Fibroblast of lung (primary cell): ENCODE measurements around the gene INTS2. TPM values are rescaled to one million over a fixed set of nuclear protein-coding genes. Genes with fewer than 3 reads are reported as not detected.

Experiments used
- DNase-seq, 2 donors: peaks; one replicate each; pipeline versions ENCODE4 v3.0.0 to v3.0.0-alpha.2; 2010; ENCODE audit warnings: low read depth in 2 of 2
- H2AFZ ChIP-seq: 2 replicates; pipeline ENCODE4 v1.5.1; 2012; ENCODE audit warnings: low read length, control low read depth, inconsistent platforms
- H3K27ac ChIP-seq: 2 replicates; pipeline ENCODE4 v1.5.1; 2011; ENCODE audit warnings: low read length, control low read depth; ENCODE audit not compliant: insufficient read depth
- H3K27me3 ChIP-seq: 2 replicates; pipeline ENCODE4 v1.5.1; 2011; ENCODE audit warnings: mild to moderate bottlenecking, low read length; ENCODE audit not compliant: control insufficient read depth, insufficient read depth
- H3K36me3 ChIP-seq: 2 replicates; pipeline ENCODE4 v1.5.1; 2011; ENCODE audit warnings: low read length; ENCODE audit not compliant: control insufficient read depth, insufficient read depth
- H3K4me1 ChIP-seq: 2 replicates; pipeline ENCODE4 v1.5.1; 2011; ENCODE audit warnings: low read length; ENCODE audit not compliant: control insufficient read depth, insufficient read depth; ENCODE audit errors: extremely low read depth
- H3K4me2 ChIP-seq: 2 replicates; pipeline ENCODE4 v1.5.1; 2011; ENCODE audit warnings: low read length, control low read depth; ENCODE audit not compliant: insufficient read depth; ENCODE audit errors: extremely low read depth
- H3K4me3 ChIP-seq, 4 experiments: fragments of 200-600 bp in 1 of 4; sonication (generic) in 1 of 4; replicated peaks in 1 of 4; 2 replicates each; pipeline ENCODE4 v1.5.1; 2011 to 2016; ENCODE audit warnings: low read length in 4 of 4, low read depth in 3 of 4, mild to moderate bottlenecking in 3 of 4, control low read depth in 2 of 4, inconsistent platforms in 1 of 4, mixed read lengths in 1 of 4; ENCODE audit not compliant: insufficient read depth in 1 of 4; ENCODE audit errors: control extremely low read depth in 1 of 4
- H3K79me2 ChIP-seq: 2 replicates; pipeline ENCODE4 v1.5.1; 2012; ENCODE audit warnings: mild to moderate bottlenecking, low read length, inconsistent platforms; ENCODE audit not compliant: control insufficient read depth, insufficient read depth
- H3K9ac ChIP-seq: 2 replicates; pipeline ENCODE4 v1.5.1; 2011; ENCODE audit warnings: mild to moderate bottlenecking, low read length, control low read depth; ENCODE audit not compliant: insufficient read depth
- H3K9me3 ChIP-seq: 2 replicates; pipeline ENCODE4 v1.5.1; 2012; ENCODE audit warnings: low read depth, low read length; ENCODE audit not compliant: control insufficient read depth, insufficient read depth
- H4K20me1 ChIP-seq: 2 replicates; pipeline ENCODE4 v1.5.1; 2011; ENCODE audit warnings: low read length; ENCODE audit not compliant: control insufficient read depth, insufficient read depth; ENCODE audit errors: extremely low read depth
- CTCF ChIP-seq, 2 donors: IDR thresholded peaks in 1 of 2; conservative IDR thresholded peaks in 1 of 2; 1 replicate in 1 of 2; 2 replicates in 1 of 2; pipeline ENCODE4 v1.5.1; 2011 to 2012; ENCODE audit warnings: low read length in 2 of 2, control low read depth in 1 of 2, inconsistent platforms in 1 of 2, low read depth in 1 of 2, mild to moderate bottlenecking in 1 of 2
- EZH2 ChIP-seq: IDR thresholded peaks from 2 replicates; pipeline ENCODE4 v1.5.1; 2012; ENCODE audit warnings: low read length, control low read depth, mild to moderate bottlenecking; ENCODE audit errors: missing control alignments
- polyA plus RNA-seq, 2 donors: library from polyadenylated mRNA; depleted of rRNA in 1 of 2; stranded (reverse) in 1 of 2; unstranded in 1 of 2; fragments of >200 nt; gene quantifications; 2 replicates each; pipeline ENCODE4 v1.2.1, GENCODE V29; 2011 to 2012; ENCODE audit warnings: missing spikeins in 1 of 2
- total RNA-seq: library from RNA; depleted of rRNA; stranded (reverse); fragments of >200 nt; gene quantifications from 2 replicates; pipeline ENCODE4 v1.2.1, GENCODE V29; 2014

INTS2 gene
- total and polyA plus RNA-seq, 2 donors (not counting 1 experiment from before 2014, with no cell fraction given), result 9.3 to 16.0 TPM

- TF ChIP-seq CTCF (conservative IDR thresholded peaks at IDR 0.05 in 1 of 2, IDR thresholded peaks at IDR 0.05 in 1 of 2; ENCODE audit: low read depth in 1 of 2, low read length in 2 of 2) (no peak), EZH2 (no peak)
- Histone ChIP-seq H3K4me1 (no peaks in the 10 kb centered on the region), H3K27ac (no peak overlapping the region), H3K4me2 (no peak overlapping the region), H3K79me2 (no peaks in the 10 kb centered on the region), H3K27me3 (no peaks in the 10 kb centered on the region), H3K9me3 (no peaks in the 10 kb centered on the region), H2AFZ (no peak overlapping the region), H3K9ac (no peak overlapping the region), H4K20me1 (no peaks in the 10 kb centered on the region), H3K4me3 (no peak overlapping the region), H3K36me3 (no peaks in the 10 kb centered on the region)
- DNase-seq, result no peak
Observed at GRCh38 chr17:61875285-61875684, 52.5 kb downstream of the INTS2 start.

GRCh38 chr17:61874075-61874474 is 53.7 kb downstream of the INTS2 start:
- Histone ChIP-seq H3K4me1 (no peaks in the 10 kb centered on the region), H3K4me2 (no peak overlapping the region), H3K9me3 (no peaks in the 10 kb centered on the region), H4K20me1 (no peaks in the 10 kb centered on the region), H3K27ac (no peak overlapping the region), H3K4me3 (no peak overlapping the region), H3K36me3 (no peaks in the 10 kb centered on the region), H3K9ac (no peak overlapping the region), H2AFZ (no peak overlapping the region), H3K79me2 (no peaks in the 10 kb centered on the region), H3K27me3 (no peaks in the 10 kb centered on the region)
- no peak for DNase-seq
- TF ChIP-seq CTCF (conservative IDR thresholded peaks at IDR 0.05 in 1 of 2, IDR thresholded peaks at IDR 0.05 in 1 of 2; ENCODE audit: low read depth in 1 of 2, low read length in 2 of 2) (no peak), EZH2 (no peak)

GRCh38 chr17:61872099-61872498 is 55.7 kb downstream of the INTS2 start:
- no peak overlapping the region for H3K4me2 ChIP-seq
- no peaks in the 10 kb centered on the region for H4K20me1 ChIP-seq
- H3K79me2 ChIP-seq, result no peaks in the 10 kb centered on the region
- H3K9ac ChIP-seq, result no peak overlapping the region
- DNase-seq, result no peak
- no peaks in the 10 kb centered on the region for H3K27me3 ChIP-seq
- no peak overlapping the region for H3K4me3 ChIP-seq
- no peaks in the 10 kb centered on the region for H3K9me3 ChIP-seq
- no peaks in the 10 kb centered on the region for H3K36me3 ChIP-seq
- TF ChIP-seq CTCF (conservative IDR thresholded peaks at IDR 0.05 in 1 of 2, IDR thresholded peaks at IDR 0.05 in 1 of 2; ENCODE audit: low read depth in 1 of 2, low read length in 2 of 2) (no peak), EZH2 (no peak)
- no peak overlapping the region for H2AFZ ChIP-seq
- H3K27ac ChIP-seq, result no peak overlapping the region
- H3K4me1 ChIP-seq, result no peaks in the 10 kb centered on the region
